ENCODE results near the gene UBE3A. TPM values are rescaled to one million over a fixed set of nuclear protein-coding genes. Genes with fewer than 3 reads are reported as not detected.

Gene UBE3A
- total RNA-seq, 1 donor from 2014 or later = 57.4 TPM

- TF ChIP-seq CTCF (IDR thresholded peaks at IDR 0.05; ENCODE audit: insufficient read depth, low read length, severe bottlenecking) = no peak
- Histone ChIP-seq H3K36me3 (ENCODE audit: control insufficient read depth, insufficient read depth, low read length) (no peaks in the 10 kb centered on the region), H3K4me3 (ENCODE audit: low read depth, low read length) (no peak overlapping the region), H3K27me3 (ENCODE audit: control insufficient read depth, insufficient read depth, low read length) (no peaks in the 10 kb centered on the region)
- no peak for DNase-seq (ENCODE audit: low read depth)
- FAIRE-seq = no peak
Measured at GRCh38 chr15:25427861-25428260, 11.0 kb downstream of the UBE3A start.

- no peak for TF ChIP-seq CTCF (IDR thresholded peaks at IDR 0.05; ENCODE audit: insufficient read depth, low read length, severe bottlenecking)
- Histone ChIP-seq H3K4me3 (ENCODE audit: low read depth, low read length) (no peak overlapping the region), H3K27me3 (ENCODE audit: control insufficient read depth, insufficient read depth, low read length) (no peaks in the 10 kb centered on the region), H3K36me3 (ENCODE audit: control insufficient read depth, insufficient read depth, low read length) (no peaks in the 10 kb centered on the region)
- no peak for DNase-seq (ENCODE audit: low read depth)
- FAIRE-seq = no peak
Measured at GRCh38 chr15:25426896-25427610, 11.8 kb downstream of the UBE3A start.

GRCh38 chr15:25424073-25424472, 14.8 kb downstream of the UBE3A start:
- Histone ChIP-seq H3K27me3 (ENCODE audit: control insufficient read depth, insufficient read depth, low read length) (no peaks in the 10 kb centered on the region), H3K4me3 (ENCODE audit: low read depth, low read length) (no peak overlapping the region), H3K36me3 (ENCODE audit: control insufficient read depth, insufficient read depth, low read length) (peaks cover 1% of the 10 kb centered on the region)
- FAIRE-seq (no peak), DNase-seq (ENCODE audit: low read depth) (no peak)
- no peak for TF ChIP-seq CTCF (IDR thresholded peaks at IDR 0.05; ENCODE audit: insufficient read depth, low read length, severe bottlenecking)

- Histone ChIP-seq H3K27me3 (ENCODE audit: control insufficient read depth, insufficient read depth, low read length) (no peaks in the 10 kb centered on the region), H3K4me3 (ENCODE audit: low read depth, low read length) (no peak overlapping the region), H3K36me3 (ENCODE audit: control insufficient read depth, insufficient read depth, low read length) (peaks cover 1% of the 10 kb centered on the region)
- no peak for TF ChIP-seq CTCF (IDR thresholded peaks at IDR 0.05; ENCODE audit: insufficient read depth, low read length, severe bottlenecking)
- FAIRE-seq (no peak), DNase-seq (ENCODE audit: low read depth) (no peak)
Measured at GRCh38 chr15:25422021-25422420, 16.8 kb downstream of the UBE3A start.

- FAIRE-seq = no peak
- no peak for TF ChIP-seq CTCF (IDR thresholded peaks at IDR 0.05; ENCODE audit: insufficient read depth, low read length, severe bottlenecking)
- Histone ChIP-seq H3K36me3 (ENCODE audit: control insufficient read depth, insufficient read depth, low read length) (peaks cover 1% of the 10 kb centered on the region), H3K4me3 (ENCODE audit: low read depth, low read length) (no peak overlapping the region), H3K27me3 (ENCODE audit: control insufficient read depth, insufficient read depth, low read length) (no peaks in the 10 kb centered on the region)
- no peak for DNase-seq (ENCODE audit: low read depth)
Measured at GRCh38 chr15:25418202-25418601, 20.6 kb downstream of the UBE3A start.

- FAIRE-seq (no peak), DNase-seq (ENCODE audit: low read depth) (no peak)
- H3K36me3 ChIP-seq (ENCODE audit: control insufficient read depth, insufficient read depth, low read length) = peaks cover 1% of the 10 kb centered on the region
- H3K27me3 ChIP-seq (ENCODE audit: control insufficient read depth, insufficient read depth, low read length) = no peaks in the 10 kb centered on the region
- TF ChIP-seq CTCF (IDR thresholded peaks at IDR 0.05; ENCODE audit: insufficient read depth, low read length, severe bottlenecking) = no peak
- H3K4me3 ChIP-seq (ENCODE audit: low read depth, low read length) = no peak overlapping the region
Measured at GRCh38 chr15:25417604-25418003, 21.2 kb downstream of the UBE3A start.
